Ishikawa (cell line): ENCODE measurements around the gene FGR.

Source experiments
- CEBPB ChIP-seq: IDR thresholded peaks from 2 replicates; pipeline ENCODE4 v1.6.1; 2012
- CREB1 ChIP-seq: IDR thresholded peaks from 2 replicates; pipeline ENCODE4 v1.6.1; 2012; ENCODE audit warnings: low read depth
- EGR1 ChIP-seq: IDR thresholded peaks from 2 replicates; pipeline ENCODE4 v1.6.1; 2012
- EP300 ChIP-seq: IDR thresholded peaks from 2 replicates; pipeline ENCODE4 v1.6.1; 2012; ENCODE audit warnings: borderline replicate concordance
- FOXM1 ChIP-seq: IDR thresholded peaks from 2 replicates; pipeline ENCODE4 v1.6.1; 2012; ENCODE audit warnings: low read depth, borderline replicate concordance
- MAX ChIP-seq: IDR thresholded peaks from 2 replicates; pipeline ENCODE4 v1.6.1; 2012
- NFIC ChIP-seq: IDR thresholded peaks from 2 replicates; pipeline ENCODE4 v1.6.1; 2012
- RAD21 ChIP-seq: IDR thresholded peaks from 2 replicates; pipeline ENCODE4 v1.6.1; 2012; ENCODE audit warnings: low read depth
- REST ChIP-seq: IDR thresholded peaks from 2 replicates; pipeline ENCODE4 v1.6.1; 2012; ENCODE audit warnings: low read depth, mild to moderate bottlenecking
- TAF1 ChIP-seq: IDR thresholded peaks from 2 replicates; pipeline ENCODE4 v1.6.1; 2012; ENCODE audit warnings: low read depth, mild to moderate bottlenecking
- TCF12 ChIP-seq: IDR thresholded peaks from 2 replicates; pipeline ENCODE4 v1.6.1; 2012; ENCODE audit warnings: low read depth
- TEAD4 ChIP-seq: IDR thresholded peaks from 2 replicates; pipeline ENCODE4 v1.6.1; 2012
- USF1 ChIP-seq: IDR thresholded peaks from 2 replicates; pipeline ENCODE4 v1.6.1; 2012
- YY1 ChIP-seq: IDR thresholded peaks from 2 replicates; pipeline ENCODE4 v1.6.1; 2012; ENCODE audit warnings: low read depth
- ZBTB7A ChIP-seq: IDR thresholded peaks from 2 replicates; pipeline ENCODE4 v1.6.1; 2012; ENCODE audit warnings: low read depth

The FGR gene

GRCh38 chr1:27605796-27606707 is 28.9 kb downstream of the FGR start:
- TF ChIP-seq YY1: no peak
- TF ChIP-seq RAD21: peak; percentile 98
- peak; percentile 23; the same call in 1 of the 2 replicates for TF ChIP-seq ZBTB7A
- TF ChIP-seq EGR1: no peak
- 0 out of 2 replicates have a peak, but pooled peaks have one; percentile 12 for TF ChIP-seq TCF12
- no peak for TF ChIP-seq CREB1
- TF ChIP-seq NFIC: peak; percentile 25; the same call in 1 of the 2 replicates

GRCh38 chr1:27605300-27605766 is 29.7 kb downstream of the FGR start:
- TF ChIP-seq USF1 (no peak), EGR1 (no peak), TAF1 (no peak), EP300 (no peak), NFIC (no peak), ZBTB7A (no peak), TCF12 (no peak), FOXM1 (no peak), TEAD4 (no peak), CEBPB (no peak), YY1 (no peak), CREB1 (no peak), REST (no peak)

GRCh38 chr1:27604579-27605299 is 30.2 kb downstream of the FGR start:
- TF ChIP-seq ZBTB7A (0 out of 2 replicates have a peak, but pooled peaks have one; percentile 24), CREB1 (no peak)

- TF ChIP-seq ZBTB7A (peak; percentile 28; the same call in 1 of the 2 replicates), USF1 (no peak; the same call in 1 of the 2 replicates), TCF12 (no peak), EP300 (no peak), MAX (peak; percentile 50; the same call in 1 of the 2 replicates), NFIC (no peak), CEBPB (no peak), YY1 (peak; percentile 54), REST (no peak), RAD21 (peak; percentile 8; the same call in 1 of the 2 replicates), TAF1 (peak; percentile 68; the same call in 1 of the 2 replicates), EGR1 (no peak), FOXM1 (no peak)
These were observed 31.1 kb downstream of the FGR start, which contains the start of gene AHDC1 for GRCh38 chr1:27603681-27604578. AHDC1 (minus strand) TSS chr1:27604144; CDS start chr1:27552115, 52,029 bp downstream.

GRCh38 chr1:27603309-27603680 is 31.7 kb downstream of the FGR start:
- TF ChIP-seq MAX (no peak; the same call in 1 of the 2 replicates), USF1 (no peak), TEAD4 (0 out of 2 replicates have a peak, but pooled peaks have one; percentile 2), ZBTB7A (peak; percentile 57; the same call in 1 of the 2 replicates), TCF12 (peak; percentile 62), RAD21 (no peak), FOXM1 (no peak), CREB1 (no peak), NFIC (no peak), TAF1 (no peak; the same call in 1 of the 2 replicates)
